ENCODE data around the gene JMJD8.

- peak in 1 of 3 donors; percentile 16 for TF ChIP-seq CTCF (IDR thresholded peaks at IDR 0.05)
- no peak for TF ChIP-seq POLR2A (IDR thresholded peaks at IDR 0.05)
These were observed 11.4 kb upstream of the JMJD8 start for GRCh38 chr16:695355-696089.

Data from lower leg skin (tissue), 3 donors.